Neural progenitor cell (in vitro differentiated cells): Measurements from ENCODE around the gene PPIL6.

Experiments used
- EZH2 ChIP-seq: fragments of 200-600 bp; sonication (generic); IDR thresholded peaks from 2 replicates; pipeline ENCODE4 v1.6.1; 2017; ENCODE audit warnings: antibody characterized with exemption, mild to moderate bottlenecking, moderate library complexity
- EZH2phosphoT487 ChIP-seq: fragments of 200-600 bp; sonication (generic); IDR thresholded peaks from 2 replicates; pipeline ENCODE4 v1.6.1; 2017; ENCODE audit warnings: antibody characterized with exemption
- TF ChIP-seq, protein P1 (sequence below): fragments of 200-600 bp; sonication (generic); IDR thresholded peaks from 2 replicates; pipeline ENCODE4 v1.5.1; 2017; ENCODE audit warnings: antibody characterized with exemption, mild to moderate bottlenecking

GRCh38 chr6:109446541-109446940 lies 6.1 kb upstream of the PPIL6 start:
- TF ChIP-seq, protein P1, sequence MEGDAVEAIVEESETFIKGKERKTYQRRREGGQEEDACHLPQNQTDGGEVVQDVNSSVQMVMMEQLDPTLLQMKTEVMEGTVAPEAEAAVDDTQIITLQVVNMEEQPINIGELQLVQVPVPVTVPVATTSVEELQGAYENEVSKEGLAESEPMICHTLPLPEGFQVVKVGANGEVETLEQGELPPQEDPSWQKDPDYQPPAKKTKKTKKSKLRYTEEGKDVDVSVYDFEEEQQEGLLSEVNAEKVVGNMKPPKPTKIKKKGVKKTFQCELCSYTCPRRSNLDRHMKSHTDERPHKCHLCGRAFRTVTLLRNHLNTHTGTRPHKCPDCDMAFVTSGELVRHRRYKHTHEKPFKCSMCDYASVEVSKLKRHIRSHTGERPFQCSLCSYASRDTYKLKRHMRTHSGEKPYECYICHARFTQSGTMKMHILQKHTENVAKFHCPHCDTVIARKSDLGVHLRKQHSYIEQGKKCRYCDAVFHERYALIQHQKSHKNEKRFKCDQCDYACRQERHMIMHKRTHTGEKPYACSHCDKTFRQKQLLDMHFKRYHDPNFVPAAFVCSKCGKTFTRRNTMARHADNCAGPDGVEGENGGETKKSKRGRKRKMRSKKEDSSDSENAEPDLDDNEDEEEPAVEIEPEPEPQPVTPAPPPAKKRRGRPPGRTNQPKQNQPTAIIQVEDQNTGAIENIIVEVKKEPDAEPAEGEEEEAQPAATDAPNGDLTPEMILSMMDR: no peak
- TF ChIP-seq EZH2: no peak
- TF ChIP-seq EZH2phosphoT487: no peak
